Kidney (tissue), 14 donors: ENCODE data around the gene CHCHD1. TPM values are rescaled to one million over a fixed set of nuclear protein-coding genes. Genes with fewer than 3 reads are reported as not detected.

ENCODE experiments used
- DNase-seq, 5 donors: peaks; one replicate each; pipeline ENCODE4 v3.0.0-alpha.2; 2013 to 2020
- FAIRE-seq: peaks from 2 replicates; lab custom pipeline; 2012; peaks lifted over from hg19 to GRCh38; lab: Jason Lieb, UNC
- H3K27ac ChIP-seq, 2 donors: one replicate each; pipeline ENCODE4 v1.7.0; 2013; ENCODE audit warnings: low read depth in 2 of 2, low read length in 2 of 2, inconsistent platforms in 1 of 2
- H3K27me3 ChIP-seq: one replicate; pipeline ENCODE4 v1.7.1; 2013; ENCODE audit warnings: low read length, inconsistent platforms; ENCODE audit not compliant: control insufficient read depth, insufficient read depth
- H3K36me3 ChIP-seq, 3 donors: one replicate each; pipeline versions ENCODE4 v1.7.0 to v1.7.1; 2013; ENCODE audit warnings: low read length in 3 of 3, control low read depth in 1 of 3, inconsistent platforms in 1 of 3; ENCODE audit not compliant: insufficient read depth in 3 of 3, control insufficient read depth in 2 of 3
- H3K4me1 ChIP-seq, 3 donors: one replicate each; pipeline versions ENCODE4 v1.7.0 to v1.7.1; 2013; ENCODE audit warnings: low read length in 3 of 3, inconsistent platforms in 1 of 3, low read depth in 1 of 3; ENCODE audit not compliant: control insufficient read depth in 2 of 3, insufficient read depth in 2 of 3
- H3K4me3 ChIP-seq, 3 donors: one replicate each; pipeline versions ENCODE4 v1.7.0 to v1.8.1; 2013; ENCODE audit warnings: low read length in 3 of 3, control low read depth in 1 of 3, inconsistent platforms in 1 of 3
- H3K9ac ChIP-seq, 3 donors: one replicate each; pipeline versions ENCODE4 v1.7.0 to v1.7.1; 2013; ENCODE audit warnings: low read length in 3 of 3, control low read depth in 1 of 3, inconsistent platforms in 1 of 3
- H3K9me3 ChIP-seq, 3 donors: one replicate each; pipeline versions ENCODE4 v1.7.0 to v1.7.1; 2013; ENCODE audit warnings: low read length in 3 of 3, control low read depth in 1 of 3, inconsistent platforms in 1 of 3; ENCODE audit not compliant: control insufficient read depth in 2 of 3, insufficient read depth in 1 of 3
- intact Hi-C: fragments of 100-400 bp; cut with DNase I; formaldehyde crosslinking; loops from one replicate; pipeline ENCODE4 v1.11.1; 2022
- polyA plus RNA-seq: library from polyadenylated mRNA; stranded (reverse); fragments of 350-450 nt; fragmentation: Illumina TruSeq; extraction: RNeasy Lipid Tissue Mini Kit (QIAGEN cat#74804); gene quantifications from one replicate; pipeline ENCODE4 v1.2.3, GENCODE V29; 2014; ENCODE audit warnings: low read depth, low replicate concordance; ENCODE audit not compliant: insufficient read depth
- total RNA-seq: library from RNA; stranded (reverse); fragmentation: NEBNext Ultra II Directional; extraction: Animal tissue kit (Norgen Biotek cat#: 25700); gene quantifications from one replicate; pipeline ENCODE4 v1.2.1, GENCODE V29; 2021
- TF ChIP-seq, protein P1 (sequence below): IDR thresholded peaks from 3 replicates; pipeline ENCODE4 v1.5.1; 2012; ENCODE audit warnings: mild to moderate bottlenecking, moderate library complexity, borderline replicate concordance; ENCODE audit not compliant: insufficient read depth; ENCODE audit errors: extremely low read depth
- donor health status: control.
- donor health status: control.
- donor health status: control.
- donor health status: control.
- donor health status: control.
- donor health status: DM: yes; HTN: yes; CAD: no.
- donor health status: Normal renal cell carcinoma (clear cell type).

CHCHD1 gene
- total and polyA plus RNA-seq, 2 donors from 2014 or later, result 23.4 to 105 TPM

DNA sequence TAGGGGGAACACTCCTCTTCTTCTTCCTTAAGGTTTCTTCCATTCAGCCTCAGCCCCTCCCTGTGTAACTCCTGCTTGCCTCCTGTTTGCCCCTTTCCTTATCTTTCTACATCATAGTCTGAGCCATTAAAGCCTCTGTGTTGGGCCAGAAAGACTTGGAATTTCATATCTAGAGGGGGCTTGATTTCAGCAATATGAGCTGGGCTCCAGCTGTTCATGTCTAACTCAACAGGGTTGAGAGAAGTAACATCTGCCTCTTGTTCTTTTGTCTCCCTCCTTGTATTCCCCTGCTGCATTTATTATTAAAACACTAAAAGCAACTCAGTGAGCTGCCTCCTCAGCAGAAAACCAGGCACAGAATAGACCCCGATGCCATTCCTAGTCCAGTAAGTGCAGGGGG is 20.1 kb upstream of the CHCHD1 start:
- intact Hi-C loops, result no loop called here
- Histone ChIP-seq H3K4me3 (peak overlapping the region in 1 of 3 donors; percentile 8), H3K27ac (no peak overlapping the region), H3K27me3 (no peaks in the 10 kb centered on the region), H3K4me1 (peaks cover 0 to 5% (median 3%) of the 10 kb centered on the region in 3 donors), H3K9me3 (no peaks in the 10 kb centered on the region), H3K9ac (no peak overlapping the region), H3K36me3 (peaks cover 20 to 68% (median 54%) of the 10 kb centered on the region in 3 donors)
- TF ChIP-seq, protein P1, sequence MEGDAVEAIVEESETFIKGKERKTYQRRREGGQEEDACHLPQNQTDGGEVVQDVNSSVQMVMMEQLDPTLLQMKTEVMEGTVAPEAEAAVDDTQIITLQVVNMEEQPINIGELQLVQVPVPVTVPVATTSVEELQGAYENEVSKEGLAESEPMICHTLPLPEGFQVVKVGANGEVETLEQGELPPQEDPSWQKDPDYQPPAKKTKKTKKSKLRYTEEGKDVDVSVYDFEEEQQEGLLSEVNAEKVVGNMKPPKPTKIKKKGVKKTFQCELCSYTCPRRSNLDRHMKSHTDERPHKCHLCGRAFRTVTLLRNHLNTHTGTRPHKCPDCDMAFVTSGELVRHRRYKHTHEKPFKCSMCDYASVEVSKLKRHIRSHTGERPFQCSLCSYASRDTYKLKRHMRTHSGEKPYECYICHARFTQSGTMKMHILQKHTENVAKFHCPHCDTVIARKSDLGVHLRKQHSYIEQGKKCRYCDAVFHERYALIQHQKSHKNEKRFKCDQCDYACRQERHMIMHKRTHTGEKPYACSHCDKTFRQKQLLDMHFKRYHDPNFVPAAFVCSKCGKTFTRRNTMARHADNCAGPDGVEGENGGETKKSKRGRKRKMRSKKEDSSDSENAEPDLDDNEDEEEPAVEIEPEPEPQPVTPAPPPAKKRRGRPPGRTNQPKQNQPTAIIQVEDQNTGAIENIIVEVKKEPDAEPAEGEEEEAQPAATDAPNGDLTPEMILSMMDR, result no peak
- FAIRE-seq (no peak), DNase-seq (peak in 1 of 5 donors; percentile 68)

DNA sequence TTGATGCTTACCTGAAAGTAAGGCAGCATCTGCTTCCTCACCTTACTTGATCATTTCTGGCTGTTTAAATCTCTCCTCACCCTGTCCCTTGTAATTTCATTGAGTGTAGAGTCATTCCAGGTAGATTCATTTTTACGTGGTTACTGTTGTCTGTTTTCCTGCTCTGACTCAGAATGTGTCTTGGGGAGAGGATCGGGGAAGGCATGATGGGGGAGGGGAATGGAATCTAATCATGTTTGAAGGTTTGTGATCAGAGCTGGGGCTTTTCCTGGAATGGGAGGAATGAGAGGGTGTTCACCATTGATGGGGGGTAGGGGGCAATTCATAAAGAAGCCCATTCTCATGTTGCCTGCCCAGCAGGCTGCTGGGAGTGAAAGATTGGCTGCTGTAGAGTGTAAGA is 18.9 kb upstream of the CHCHD1 start:
- FAIRE-seq (no peak), DNase-seq (no peak)
- peaks cover 23 to 74% (median 60%) of the 10 kb centered on the region in 3 donors for H3K36me3 ChIP-seq
- H3K9ac ChIP-seq, result no peak overlapping the region
- H3K27ac ChIP-seq, result no peak overlapping the region
- peaks cover 0 to 5% (median 3%) of the 10 kb centered on the region in 3 donors for H3K4me1 ChIP-seq
- TF ChIP-seq, protein P1, result no peak
- H3K9me3 ChIP-seq, result no peaks in the 10 kb centered on the region
- intact Hi-C loops, result no loop called here
- H3K27me3 ChIP-seq, result no peaks in the 10 kb centered on the region
- no peak overlapping the region for H3K4me3 ChIP-seq

- intact Hi-C loops, result no loop called here
- Histone ChIP-seq H3K9ac (no peak overlapping the region), H3K4me1 (peaks cover 0 to 5% (median 3%) of the 10 kb centered on the region in 3 donors), H3K27me3 (no peaks in the 10 kb centered on the region), H3K4me3 (no peak overlapping the region), H3K36me3 (peaks cover 23 to 78% (median 60%) of the 10 kb centered on the region in 3 donors), H3K9me3 (no peaks in the 10 kb centered on the region), H3K27ac (no peak overlapping the region)
- no peak for FAIRE-seq
- no peak for DNase-seq
- TF ChIP-seq, protein P1, result no peak
These were observed 18.5 kb upstream of the CHCHD1 start for GRCh38 chr10:73763343-73763742.

DNA sequence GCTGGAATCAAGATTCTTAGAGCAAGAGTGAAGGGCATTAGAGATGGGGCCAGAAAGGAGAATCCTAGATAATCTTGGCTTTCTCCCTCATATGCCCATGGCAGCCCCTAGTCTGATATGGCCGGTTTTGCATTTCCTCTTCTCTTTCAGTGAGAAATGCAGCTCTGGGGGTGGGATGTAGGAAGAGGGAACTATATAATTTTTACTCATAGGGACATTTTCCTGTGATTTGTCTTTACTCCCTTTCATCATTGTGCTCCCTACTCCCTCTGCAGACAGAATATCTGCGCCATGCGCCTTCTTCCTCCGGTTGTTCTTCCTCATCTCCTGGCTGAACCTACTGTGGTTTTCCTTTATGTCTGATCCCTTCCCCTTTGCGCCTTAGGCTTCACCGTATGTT is 16.8 kb upstream of the CHCHD1 start:
- H3K36me3 ChIP-seq, result peaks cover 21 to 85% (median 69%) of the 10 kb centered on the region in 3 donors
- H3K27me3 ChIP-seq, result no peaks in the 10 kb centered on the region
- H3K27ac ChIP-seq, result no peak overlapping the region
- TF ChIP-seq, protein P1, result no peak
- FAIRE-seq (no peak), DNase-seq (no peak)
- H3K9ac ChIP-seq, result no peak overlapping the region
- peaks cover 0 to 5% (median 3%) of the 10 kb centered on the region in 3 donors for H3K4me1 ChIP-seq
- H3K4me3 ChIP-seq, result no peak overlapping the region
- H3K9me3 ChIP-seq, result no peaks in the 10 kb centered on the region
- intact Hi-C loops, result no loop called here
